ENCODE results near the gene CYP26C1.

The CYP26C1 gene

DNA sequence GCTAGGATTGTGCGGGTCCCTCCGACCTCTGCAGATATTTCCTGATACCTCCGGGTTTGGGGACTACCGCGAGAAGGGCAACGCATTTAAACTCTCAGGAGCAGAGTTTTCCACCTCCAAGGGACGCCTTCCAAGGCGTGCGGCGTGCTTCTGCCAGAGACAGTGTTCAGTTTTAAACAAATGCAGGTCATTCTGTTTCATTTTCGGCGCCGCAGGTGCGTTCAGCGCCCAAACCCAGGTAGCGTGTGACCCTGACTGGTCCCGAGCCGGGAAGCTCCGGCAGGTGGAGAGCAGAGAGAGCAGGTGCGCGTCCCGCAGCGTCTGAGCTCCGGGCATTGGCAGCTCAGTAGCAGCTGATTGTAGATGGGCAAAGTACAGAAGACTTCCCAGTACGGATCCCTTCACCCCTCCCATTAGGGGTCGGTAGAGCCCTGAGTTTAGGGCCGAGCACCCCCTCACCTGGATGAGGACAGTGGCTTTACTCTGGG lies 11.7 kb downstream of the CYP26C1 start:
- no peak overlapping the region for H3K4me3 ChIP-seq (ENCODE audit: low read depth in 1 of 2, low read length in 1 of 2)
- no peaks in the 10 kb centered on the region for H3K36me3 ChIP-seq
- TF ChIP-seq, protein P1, sequence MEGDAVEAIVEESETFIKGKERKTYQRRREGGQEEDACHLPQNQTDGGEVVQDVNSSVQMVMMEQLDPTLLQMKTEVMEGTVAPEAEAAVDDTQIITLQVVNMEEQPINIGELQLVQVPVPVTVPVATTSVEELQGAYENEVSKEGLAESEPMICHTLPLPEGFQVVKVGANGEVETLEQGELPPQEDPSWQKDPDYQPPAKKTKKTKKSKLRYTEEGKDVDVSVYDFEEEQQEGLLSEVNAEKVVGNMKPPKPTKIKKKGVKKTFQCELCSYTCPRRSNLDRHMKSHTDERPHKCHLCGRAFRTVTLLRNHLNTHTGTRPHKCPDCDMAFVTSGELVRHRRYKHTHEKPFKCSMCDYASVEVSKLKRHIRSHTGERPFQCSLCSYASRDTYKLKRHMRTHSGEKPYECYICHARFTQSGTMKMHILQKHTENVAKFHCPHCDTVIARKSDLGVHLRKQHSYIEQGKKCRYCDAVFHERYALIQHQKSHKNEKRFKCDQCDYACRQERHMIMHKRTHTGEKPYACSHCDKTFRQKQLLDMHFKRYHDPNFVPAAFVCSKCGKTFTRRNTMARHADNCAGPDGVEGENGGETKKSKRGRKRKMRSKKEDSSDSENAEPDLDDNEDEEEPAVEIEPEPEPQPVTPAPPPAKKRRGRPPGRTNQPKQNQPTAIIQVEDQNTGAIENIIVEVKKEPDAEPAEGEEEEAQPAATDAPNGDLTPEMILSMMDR (IDR thresholded peaks at IDR 0.05), result no peak
- H3K9me3 ChIP-seq, result no peaks in the 10 kb centered on the region
- H3K4me1 ChIP-seq (ENCODE audit: control insufficient read depth in 1 of 2, insufficient read depth in 1 of 2, low read depth in 1 of 2, low read length in 1 of 2), result peaks cover 14 to 21% of the 10 kb centered on the region in 2 experiments
- no peak overlapping the region for H3K27ac ChIP-seq
- H3K27me3 ChIP-seq, result peaks cover 100% of the 10 kb centered on the region

DNA sequence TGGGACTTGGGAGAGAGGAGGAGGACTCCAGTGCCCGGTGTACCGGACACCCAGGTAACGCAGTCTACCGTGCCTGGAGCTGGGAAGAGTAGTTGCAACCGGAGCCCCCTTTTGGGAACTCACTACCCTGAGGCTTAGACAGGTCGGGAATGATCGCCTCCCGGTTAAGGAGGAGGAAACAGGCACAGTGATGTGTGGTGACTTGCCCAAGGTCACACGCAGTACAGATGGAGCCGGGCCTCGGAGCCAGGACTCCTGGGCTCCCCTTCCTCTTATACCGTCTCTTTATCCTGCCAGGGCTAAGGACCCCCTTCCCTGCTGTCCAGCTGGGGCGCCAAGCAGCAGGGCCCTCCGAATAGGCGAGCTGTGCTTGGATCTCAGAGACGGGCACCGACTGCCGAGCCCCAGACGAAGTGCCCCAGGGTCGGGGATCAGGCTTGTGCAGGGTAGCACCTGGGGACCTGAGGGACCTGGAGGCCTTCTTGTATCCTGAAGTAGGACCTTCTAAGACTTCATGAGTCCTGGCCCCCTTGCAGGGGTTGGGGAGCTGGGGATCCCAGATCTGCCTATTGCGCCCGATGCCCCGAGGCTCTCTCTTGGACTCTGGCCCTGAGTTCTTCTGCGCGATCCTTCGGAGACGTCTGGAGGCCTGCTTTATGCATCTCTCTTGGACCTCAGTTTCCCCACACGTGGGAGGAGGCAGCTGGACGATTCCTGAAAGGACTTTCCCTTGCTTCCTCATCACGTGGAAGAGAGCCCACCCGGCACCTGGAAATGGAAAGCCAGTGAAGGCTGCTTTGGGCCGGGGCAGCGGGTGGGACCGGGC lies 12.3 kb downstream of the CYP26C1 start:
- no peaks in the 10 kb centered on the region for H3K36me3 ChIP-seq
- H3K9me3 ChIP-seq, result no peaks in the 10 kb centered on the region
- TF ChIP-seq, protein P1 (IDR thresholded peaks at IDR 0.05), result no peak
- H3K4me1 ChIP-seq (ENCODE audit: control insufficient read depth in 1 of 2, insufficient read depth in 1 of 2, low read depth in 1 of 2, low read length in 1 of 2), result peaks cover 14 to 21% of the 10 kb centered on the region in 2 experiments
- no peak overlapping the region for H3K4me3 ChIP-seq (ENCODE audit: low read depth in 1 of 2, low read length in 1 of 2)
- no peak overlapping the region for H3K27ac ChIP-seq
- peaks cover 100% of the 10 kb centered on the region for H3K27me3 ChIP-seq

DNA sequence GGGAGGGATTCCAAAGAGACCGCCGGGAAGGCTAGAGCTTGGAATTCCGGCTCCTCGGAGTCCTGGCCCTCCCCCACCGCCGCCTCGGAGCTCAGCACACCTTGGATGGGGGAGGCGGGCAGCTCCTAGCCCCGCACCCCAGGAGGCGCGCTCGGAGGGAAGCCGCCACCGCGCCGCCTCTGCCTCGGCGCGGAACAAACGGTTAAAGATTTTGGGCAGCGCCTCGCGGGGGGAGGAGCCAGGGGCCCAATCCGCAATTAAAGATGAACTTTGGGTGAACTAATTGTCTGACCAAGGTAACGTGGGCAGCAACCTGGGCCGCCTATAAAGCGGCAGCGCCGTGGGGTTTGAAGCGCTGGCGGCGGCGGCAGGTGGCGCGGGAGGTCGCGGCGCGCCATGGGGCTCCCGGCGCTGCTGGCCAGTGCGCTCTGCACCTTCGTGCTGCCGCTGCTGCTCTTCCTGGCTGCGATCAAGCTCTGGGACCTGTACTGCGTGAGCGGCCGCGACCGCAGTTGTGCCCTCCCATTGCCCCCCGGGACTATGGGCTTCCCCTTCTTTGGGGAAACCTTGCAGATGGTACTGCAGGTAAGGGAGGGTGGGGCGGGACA lies 13.0 kb downstream of the CYP26C1 start, which contains the start of gene CYP26A1:
TSS of gene CYP26A1 (plus strand) at position 355 of the 608 bp plus-strand sequence. CDS start at position 397, 42 bp downstream.
- Histone ChIP-seq H3K27me3 (peaks cover 100% of the 10 kb centered on the region), H3K27ac (no peak within 1 kb of the TSS), H3K36me3 (no peaks in the 10 kb centered on the region), H3K9me3 (no peaks in the 10 kb centered on the region), H3K4me1 (ENCODE audit: control insufficient read depth in 1 of 2, insufficient read depth in 1 of 2, low read depth in 1 of 2, low read length in 1 of 2) (peaks cover 14 to 21% of the 10 kb centered on the region in 2 experiments), H3K4me3 (ENCODE audit: low read depth in 1 of 2, low read length in 1 of 2) (no peak within 1 kb of the TSS)
- TF ChIP-seq, protein P1 (IDR thresholded peaks at IDR 0.05), result no peak

DNA sequence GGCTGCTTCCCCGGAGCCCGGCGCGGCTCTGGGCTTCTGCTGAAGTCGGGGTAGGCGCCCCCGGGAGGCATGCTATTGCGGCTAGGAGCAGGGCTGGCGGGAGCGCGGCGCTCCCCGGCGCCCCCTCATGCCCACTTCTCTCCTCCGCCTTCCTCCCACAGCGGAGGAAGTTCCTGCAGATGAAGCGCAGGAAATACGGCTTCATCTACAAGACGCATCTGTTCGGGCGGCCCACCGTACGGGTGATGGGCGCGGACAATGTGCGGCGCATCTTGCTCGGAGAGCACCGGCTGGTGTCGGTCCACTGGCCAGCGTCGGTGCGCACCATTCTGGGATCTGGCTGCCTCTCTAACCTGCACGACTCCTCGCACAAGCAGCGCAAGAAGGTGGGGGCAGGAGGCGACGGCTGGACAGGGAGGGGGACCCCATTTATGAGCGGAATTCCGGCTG lies 13.6 kb downstream of the CYP26C1 start:
- TF ChIP-seq, protein P1 (IDR thresholded peaks at IDR 0.05), result no peak
- Histone ChIP-seq H3K4me3 (ENCODE audit: low read depth in 1 of 2, low read length in 1 of 2) (no peak overlapping the region), H3K36me3 (no peaks in the 10 kb centered on the region), H3K9me3 (no peaks in the 10 kb centered on the region), H3K27ac (no peak overlapping the region), H3K27me3 (peaks cover 100% of the 10 kb centered on the region), H3K4me1 (ENCODE audit: control insufficient read depth in 1 of 2, insufficient read depth in 1 of 2, low read depth in 1 of 2, low read length in 1 of 2) (peaks cover 14 to 21% of the 10 kb centered on the region in 2 experiments)

DNA sequence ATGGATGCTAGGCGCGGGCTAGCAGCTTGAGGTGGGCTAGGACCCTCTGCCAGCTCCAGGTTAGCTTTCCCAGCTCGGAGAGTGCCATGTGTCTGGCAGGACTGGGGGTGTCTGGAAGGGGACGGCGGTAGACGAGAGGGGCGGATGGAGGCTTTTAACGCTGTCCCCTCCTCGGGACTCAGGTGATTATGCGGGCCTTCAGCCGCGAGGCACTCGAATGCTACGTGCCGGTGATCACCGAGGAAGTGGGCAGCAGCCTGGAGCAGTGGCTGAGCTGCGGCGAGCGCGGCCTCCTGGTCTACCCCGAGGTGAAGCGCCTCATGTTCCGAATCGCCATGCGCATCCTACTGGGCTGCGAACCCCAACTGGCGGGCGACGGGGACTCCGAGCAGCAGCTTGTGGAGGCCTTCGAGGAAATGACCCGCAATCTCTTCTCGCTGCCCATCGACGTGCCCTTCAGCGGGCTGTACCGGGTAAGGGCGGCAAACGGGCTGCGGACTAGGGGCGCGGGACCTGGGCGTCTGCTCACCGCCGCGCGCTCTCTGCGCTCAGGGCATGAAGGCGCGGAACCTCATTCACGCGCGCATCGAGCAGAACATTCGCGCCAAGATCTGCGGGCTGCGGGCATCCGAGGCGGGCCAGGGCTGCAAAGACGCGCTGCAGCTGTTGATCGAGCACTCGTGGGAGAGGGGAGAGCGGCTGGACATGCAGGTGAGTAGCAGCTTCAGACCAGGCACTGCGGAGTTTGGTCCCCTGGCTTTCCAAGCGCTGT lies 14.2 kb downstream of the CYP26C1 start:
- H3K4me1 ChIP-seq (ENCODE audit: control insufficient read depth in 1 of 2, insufficient read depth in 1 of 2, low read depth in 1 of 2, low read length in 1 of 2), result peaks cover 14 to 21% of the 10 kb centered on the region in 2 experiments
- peaks cover 100% of the 10 kb centered on the region for H3K27me3 ChIP-seq
- TF ChIP-seq, protein P1 (IDR thresholded peaks at IDR 0.05), result no peak
- no peaks in the 10 kb centered on the region for H3K36me3 ChIP-seq
- H3K4me3 ChIP-seq (ENCODE audit: low read depth in 1 of 2, low read length in 1 of 2), result no peak overlapping the region
- no peak overlapping the region for H3K27ac ChIP-seq
- no peaks in the 10 kb centered on the region for H3K9me3 ChIP-seq

Data from neutrophil (primary cell).